Body of pancreas (tissue), 4 donors: Measurements from ENCODE around the gene UGT2A3. TPM values are rescaled to one million over a fixed set of nuclear protein-coding genes. Genes with fewer than 3 reads are reported as not detected.

Source experiments
- ATAC-seq: fragments of 150-250 bp; one replicate; pipeline ENCODE4 v1.9.1; 2016
- DNase-seq, 4 donors: peaks; one replicate each; pipeline ENCODE4 v3.0.0-alpha.2; 2019
- H3K27ac ChIP-seq, 4 donors: fragments of 200-600 bp; sonication (generic); 1 replicate in 3 of 4; 2 replicates in 1 of 4; pipeline versions ENCODE4 v1.5.1 to v1.6.1; 2016 to 2019; ENCODE audit warnings: mild to moderate bottlenecking in 1 of 4, mixed read lengths in 1 of 4, moderate library complexity in 1 of 4
- H3K27me3 ChIP-seq, 2 donors: fragments of 200-600 bp; sonication (generic); one replicate each; pipeline ENCODE4 v1.6.0; 2016; ENCODE audit warnings: mild to moderate bottlenecking in 1 of 2
- H3K36me3 ChIP-seq, 2 donors: fragments of 200-600 bp; sonication (generic); replicated peaks in 1 of 2; 2 replicates each; pipeline ENCODE4 v1.5.1; 2016; ENCODE audit warnings: low read depth in 2 of 2; ENCODE audit not compliant: insufficient read depth in 1 of 2
- H3K4me1 ChIP-seq: fragments of 200-600 bp; sonication (generic); one replicate; pipeline ENCODE4 v1.6.0; 2016
- H3K4me3 ChIP-seq, 2 donors: fragments of 200-600 bp; sonication (generic); 1 replicate in 1 of 2; 2 replicates in 1 of 2; pipeline ENCODE4 v1.5.1; 2016 to 2019
- H3K9me3 ChIP-seq, 3 donors: fragments of 200-600 bp; sonication (generic); 1 replicate in 2 of 3; 2 replicates in 1 of 3; pipeline ENCODE4 v1.5.1; 2016
- CTCF ChIP-seq, 7 experiments: fragments of 450-650 bp in 4 of 7; fragments of 200-600 bp in 3 of 7; sonication (generic) in 3 of 7; IDR thresholded peaks; one replicate each; pipeline ENCODE4 v1.5.1; 2016 to 2019; ENCODE audit warnings: antibody characterized with exemption in 7 of 7
- POLR2A ChIP-seq, 3 donors: fragments of 450-650 bp; IDR thresholded peaks; one replicate each; pipeline ENCODE4 v1.6.1; 2016; ENCODE audit warnings: antibody characterized with exemption in 3 of 3, mild to moderate bottlenecking in 2 of 3
- WGBS, 2 donors: methylation state at CpG; one replicate each; pipeline ENCODE4 v1.1.5; 2017; 5-methylcytosine and 5-hydroxymethylcytosine counted together
- intact Hi-C: fragments of 100-400 bp; cut with DNase I; formaldehyde crosslinking; loops from one replicate; pipeline ENCODE4 v1.15.1; 2023
- total RNA-seq, 2 donors: library from RNA; depleted of rRNA; stranded (reverse); fragments of >200 nt; gene quantifications; one replicate each; pipeline ENCODE4 v1.1.0, GENCODE V29; 2016

The UGT2A3 gene
- total RNA-seq, 2 donors from 2014 or later, result 35.9 to 39.4 TPM

DNA sequence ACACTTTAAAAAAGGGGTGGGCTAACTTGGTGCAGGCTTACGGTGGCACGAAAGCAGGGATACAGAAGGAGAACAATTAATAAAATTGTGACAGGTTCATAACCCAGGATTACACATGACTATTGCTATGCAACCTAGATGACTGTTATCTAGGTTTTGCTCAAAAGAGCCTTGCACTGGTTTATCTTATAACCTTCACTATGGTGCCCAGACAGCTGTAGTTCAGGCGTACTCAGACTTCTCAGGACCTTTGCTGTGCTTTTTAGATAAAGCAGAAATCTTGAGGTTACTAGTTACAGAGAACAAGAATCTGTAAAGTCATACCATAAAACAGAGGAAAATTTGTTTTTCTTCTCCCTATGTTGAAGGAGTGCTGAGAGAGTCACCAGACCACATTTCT, 44.4 kb downstream of the UGT2A3 start:
- intact Hi-C loops, result no loop called here
- Histone ChIP-seq H3K36me3 (no peaks in the 10 kb centered on the region), H3K4me3 (no peak overlapping the region), H3K27ac (peak overlapping the region; percentile 84 to 96 (median 91)), H3K27me3 (no peaks in the 10 kb centered on the region), H3K4me1 (peaks cover 50% of the 10 kb centered on the region), H3K9me3 (no peaks in the 10 kb centered on the region)
- ATAC-seq (peak; percentile 36), DNase-seq (no peak)
- TF ChIP-seq CTCF (IDR thresholded peaks at IDR 0.05), result no peak
- 14 to 16% methylated on average over 3 of the region's 3 CpGs for WGBS, 2 donors

DNA sequence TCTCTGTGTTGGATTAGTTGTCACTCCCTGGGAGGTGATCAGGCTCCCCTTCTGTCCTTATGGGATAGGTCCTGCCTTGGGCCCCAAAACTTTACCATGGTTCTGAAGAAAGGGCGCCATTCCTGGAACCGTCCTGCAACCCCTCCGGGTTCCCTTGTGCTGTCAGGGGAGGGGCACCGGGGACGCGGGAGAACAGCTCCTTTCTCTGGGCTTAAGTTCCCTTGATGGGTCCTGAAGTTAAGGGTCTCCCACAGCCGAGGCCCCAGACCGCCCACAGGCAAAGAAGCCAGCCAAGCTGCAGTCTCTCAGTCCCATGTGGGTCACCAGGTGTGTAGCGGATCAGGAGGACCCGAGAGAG, 44.8 kb downstream of the UGT2A3 start:
- intact Hi-C loops, result no loop called here
- H3K4me1 ChIP-seq, result peaks cover 50% of the 10 kb centered on the region
- TF ChIP-seq POLR2A (IDR thresholded peaks at IDR 0.05) (no peak), CTCF (IDR thresholded peaks at IDR 0.05) (no peak)
- 39 to 46% methylated on average over 3 to 10 of the region's 10 CpGs for WGBS, 2 donors
- ATAC-seq (peak; percentile 2), DNase-seq (peak in 3 of 4 donors; percentile 17 to 28 (median 25))
- H3K4me3 ChIP-seq, result no peak overlapping the region
- H3K27ac ChIP-seq, result peak overlapping the region; percentile 84 to 96 (median 91)
- H3K27me3 ChIP-seq, result no peaks in the 10 kb centered on the region
- no peaks in the 10 kb centered on the region for H3K9me3 ChIP-seq
- H3K36me3 ChIP-seq, result no peaks in the 10 kb centered on the region

DNA sequence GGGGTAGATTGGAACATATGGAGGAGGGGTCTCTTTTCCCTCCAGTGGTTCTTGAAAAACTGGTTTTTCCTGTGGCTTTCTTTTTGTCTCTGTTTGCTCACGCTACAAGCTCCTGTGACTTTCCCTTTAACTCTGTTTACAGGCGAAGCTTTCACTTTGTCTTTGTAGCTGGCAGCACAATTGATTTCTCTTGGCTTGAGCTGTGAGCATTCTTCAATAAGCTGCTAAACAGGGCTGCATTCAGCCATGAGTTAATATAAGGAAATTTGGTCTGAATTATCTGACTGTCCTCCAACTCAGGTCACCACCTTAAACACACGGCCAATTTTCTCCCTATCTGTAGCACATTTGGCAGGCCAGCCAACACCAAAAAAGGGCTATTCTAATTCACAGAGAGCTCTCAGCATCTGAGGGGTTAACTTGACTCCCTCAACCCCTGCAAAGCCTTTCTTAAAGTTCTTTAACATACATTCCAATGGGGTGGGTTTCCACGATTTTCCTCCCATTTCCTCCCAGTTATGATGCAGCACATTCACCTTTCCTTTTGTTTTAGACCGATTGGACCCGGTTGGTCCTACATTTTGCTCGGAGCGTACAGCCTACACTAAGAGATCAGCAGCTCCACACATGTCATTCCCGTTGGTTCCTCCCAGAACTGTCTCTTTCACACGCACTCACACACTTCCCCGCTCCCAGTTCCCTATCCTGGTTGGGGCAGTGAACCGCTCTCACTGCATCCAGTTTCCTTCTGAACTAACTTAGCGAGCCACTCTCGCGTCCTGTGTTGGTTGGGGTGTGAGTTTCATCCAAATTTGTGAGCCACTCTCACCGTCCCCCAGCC, 45.4 kb downstream of the UGT2A3 start:
- Histone ChIP-seq H3K36me3 (no peaks in the 10 kb centered on the region), H3K4me3 (no peak overlapping the region), H3K4me1 (peaks cover 50% of the 10 kb centered on the region), H3K9me3 (no peaks in the 10 kb centered on the region), H3K27ac (peak overlapping the region; percentile 84 to 96 (median 91)), H3K27me3 (no peaks in the 10 kb centered on the region)
- 13 to 18% methylated on average over 16 of the region's 16 CpGs for whole genome bisulfite sequencing, 2 donors
- ATAC-seq (peak; percentile 83), DNase-seq (peak; percentile 39 to 78 (median 56))
- TF ChIP-seq POLR2A (IDR thresholded peaks at IDR 0.05) (peak in 2 of 3 donors; percentile 61 to 74), CTCF (IDR thresholded peaks at IDR 0.05) (no peak)
- intact Hi-C loops, result no loop called here

DNA sequence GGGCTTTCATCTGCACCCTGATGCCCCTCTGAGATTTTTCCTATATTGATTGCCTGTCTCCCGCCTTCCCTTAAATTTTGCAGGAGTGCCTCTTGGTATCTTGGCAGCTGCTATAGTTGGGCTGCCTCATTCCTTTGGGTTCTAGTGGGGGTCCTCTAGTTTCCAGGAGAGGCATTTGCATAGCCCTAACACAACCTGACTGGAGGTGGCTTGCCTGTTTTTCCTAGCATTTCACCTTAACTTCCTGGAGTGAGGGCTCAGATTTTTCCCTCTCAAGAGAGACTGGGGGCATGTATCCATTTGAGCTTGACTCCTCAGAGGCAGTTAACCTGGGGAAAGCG, 46.0 kb downstream of the UGT2A3 start:
- 14 to 25% methylated on average over 2 of the region's 2 CpGs for WGBS, 2 donors
- DNase-seq, result peak in 1 of 4 donors; percentile 15
- no peak overlapping the region for H3K4me3 ChIP-seq
- H3K27ac ChIP-seq, result peak overlapping the region; percentile 84 to 96 (median 91)
- H3K9me3 ChIP-seq, result no peaks in the 10 kb centered on the region
- ATAC-seq, result peak; percentile 43
- H3K36me3 ChIP-seq, result no peaks in the 10 kb centered on the region
- TF ChIP-seq CTCF (IDR thresholded peaks at IDR 0.05) (no peak), POLR2A (IDR thresholded peaks at IDR 0.05) (no peak)
- no peaks in the 10 kb centered on the region for H3K27me3 ChIP-seq
- intact Hi-C loops, result no loop called here
- peaks cover 50% of the 10 kb centered on the region for H3K4me1 ChIP-seq

DNA sequence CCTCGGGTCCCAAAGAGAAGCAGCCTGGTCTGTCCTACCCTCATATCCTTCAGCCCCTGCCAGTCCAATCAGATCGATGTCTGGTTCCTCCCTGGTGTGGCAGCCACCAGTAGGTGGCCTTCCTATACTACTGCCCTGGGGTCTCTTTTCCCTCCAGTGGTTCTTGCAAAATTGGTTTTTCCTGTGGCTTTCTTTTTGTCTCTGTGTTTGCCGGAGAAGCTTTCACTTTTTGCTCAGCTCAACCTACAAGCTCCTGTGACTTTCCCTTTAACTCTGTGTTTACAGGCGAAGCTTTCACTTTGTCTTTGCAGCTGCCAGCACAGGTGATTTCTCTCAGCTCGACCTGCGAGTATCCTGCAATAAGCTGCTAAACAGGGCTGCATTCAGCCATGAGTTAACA, 46.8 kb downstream of the UGT2A3 start:
- TF ChIP-seq CTCF (IDR thresholded peaks at IDR 0.05) (peak; percentile 11 to 66 (median 50)), POLR2A (IDR thresholded peaks at IDR 0.05) (peak in 2 of 3 donors; percentile 13 to 18)
- Histone ChIP-seq H3K9me3 (no peaks in the 10 kb centered on the region), H3K4me3 (no peak overlapping the region), H3K27ac (peak overlapping the region; percentile 84 to 96 (median 91)), H3K36me3 (no peaks in the 10 kb centered on the region), H3K4me1 (peaks cover 50% of the 10 kb centered on the region), H3K27me3 (no peaks in the 10 kb centered on the region)
- ATAC-seq (peak; percentile 51), DNase-seq (peak; percentile 46 to 69 (median 58))
- WGBS, 2 donors, result 12 to 17% methylated on average over 6 of the region's 6 CpGs
- intact Hi-C loops, result no loop called here
